NCI-H82 (cell line): ENCODE measurements around the gene CACHD1.
A peak's percentile ranks its signal among the peaks of the same experiment; 100 is the strongest.
"Not testable (repeated sequence)": the region's sequence is repeated elsewhere in the genome, so short reads cannot be mapped to it uniquely, and the experiment has no call there.

ENCODE experiments used
- DNase-seq: peaks from one replicate; lab custom pipeline; 2025; lab: John Stamatoyannopoulos, UW

Gene CACHD1

DNA sequence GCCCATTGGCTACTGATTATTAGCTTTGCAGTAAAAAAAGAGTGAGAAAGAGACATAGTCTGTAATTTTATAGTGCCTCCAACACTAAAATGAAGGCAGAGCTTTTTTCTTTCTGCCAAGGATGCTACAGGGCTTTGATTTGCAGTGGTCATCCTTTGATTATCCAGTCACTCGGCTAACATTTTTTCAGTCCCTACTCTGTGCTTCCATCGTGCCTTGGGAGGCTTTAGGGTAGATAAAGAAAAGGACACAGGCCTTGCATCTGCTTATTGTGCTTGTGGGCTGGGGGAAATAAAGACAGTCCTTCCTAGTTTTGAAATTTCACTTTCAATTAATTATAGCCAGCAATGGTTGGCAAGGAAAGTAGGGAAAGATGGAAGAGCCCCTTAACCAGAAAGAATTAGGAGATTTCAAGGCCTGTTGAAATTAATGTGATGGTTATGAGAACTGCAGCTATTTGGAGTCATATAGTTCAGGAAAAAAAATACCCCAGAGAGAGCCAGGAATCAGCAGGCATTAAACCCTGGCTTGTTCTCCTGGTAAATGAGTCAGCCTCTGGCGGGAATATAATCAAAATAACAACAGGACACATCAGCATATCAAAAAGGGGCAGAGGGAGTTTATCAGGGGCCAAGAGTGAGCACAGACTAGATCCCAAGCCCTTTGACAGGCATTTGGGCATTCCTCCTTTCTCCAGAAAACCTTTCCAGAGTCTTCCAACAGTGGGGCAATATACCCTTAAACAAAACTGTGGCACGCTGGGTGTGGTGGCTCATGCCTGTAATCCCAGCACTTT lies 27.4 kb downstream of the CACHD1 start:
- DNase-seq: no peak

DNA sequence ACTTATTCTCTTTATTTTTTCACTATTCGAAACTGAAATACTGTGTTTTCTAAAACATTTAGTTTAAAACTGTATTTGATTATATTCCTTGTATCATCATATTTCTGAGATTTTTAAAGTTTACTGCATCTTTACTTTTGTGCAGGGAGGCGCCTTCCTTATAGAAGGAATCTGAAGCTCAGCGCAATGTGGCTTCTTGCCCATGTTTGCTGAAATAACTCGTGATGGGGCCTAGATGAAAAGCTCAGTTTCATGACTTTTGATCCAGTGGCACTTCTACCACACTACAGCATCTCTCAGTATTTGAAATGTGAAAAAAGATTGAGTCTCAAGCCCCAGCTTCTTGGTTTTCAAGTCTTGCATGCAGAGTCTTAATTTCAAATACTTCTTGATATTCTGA lies 28.4 kb downstream of the CACHD1 start:
- no peak for DNase-seq

DNA sequence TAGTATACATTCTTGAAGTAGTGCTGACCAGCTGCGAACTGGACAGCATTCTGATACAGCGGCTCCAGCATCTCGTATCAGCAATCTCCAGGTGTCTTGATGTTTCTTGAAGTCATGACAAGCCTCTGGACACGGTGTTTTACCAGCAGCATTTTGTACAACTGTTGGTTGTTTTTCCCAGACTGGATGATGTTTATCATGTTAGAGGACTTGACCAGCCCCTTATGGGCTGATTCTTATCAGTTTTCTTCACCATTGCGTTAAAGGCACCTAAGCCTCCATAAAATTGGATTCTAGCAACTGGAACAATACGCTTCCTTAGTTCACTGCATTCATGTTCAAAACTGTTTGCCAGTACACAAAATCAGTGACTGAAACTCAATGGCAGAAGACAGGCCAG lies 29.1 kb downstream of the CACHD1 start:
- no peak for DNase-seq

DNA sequence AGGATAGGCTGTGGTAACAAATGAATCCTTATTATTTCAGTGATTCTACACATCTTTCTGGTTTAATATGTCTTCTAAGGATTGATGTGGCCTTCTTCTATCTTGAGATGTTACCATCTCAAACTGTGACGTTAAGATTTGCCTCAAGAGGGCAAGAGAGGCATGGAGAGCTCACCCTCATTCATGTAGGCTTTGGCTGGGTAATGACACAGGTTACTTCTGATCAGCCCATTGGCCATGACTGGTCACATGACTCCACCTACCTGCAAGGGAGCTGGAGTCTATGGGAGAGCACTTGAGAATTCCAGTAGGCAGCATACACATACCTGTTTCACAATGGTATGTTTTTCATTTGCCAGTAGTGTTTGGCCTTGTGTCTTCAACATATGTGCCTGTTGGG lies 30.0 kb downstream of the CACHD1 start:
- DNase-seq: peak; percentile 32

DNA sequence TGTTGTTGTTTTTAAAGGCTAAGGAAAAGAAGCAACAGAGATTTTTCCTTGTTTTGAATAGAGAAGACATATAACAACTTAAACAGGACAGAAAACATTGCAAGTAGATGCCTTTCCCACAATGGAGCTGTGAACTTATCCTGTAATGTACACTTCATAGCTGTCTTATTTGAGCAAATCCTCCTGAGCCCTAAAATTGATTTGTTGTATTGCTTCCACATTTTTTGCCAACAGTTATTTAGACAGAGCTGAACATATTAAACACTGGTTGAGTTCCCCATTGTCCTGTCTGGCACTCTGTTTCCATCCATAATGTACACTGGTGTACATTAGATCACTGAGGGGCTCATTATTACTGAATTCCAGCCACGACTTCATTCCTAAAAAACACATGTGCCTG lies 32.2 kb downstream of the CACHD1 start:
- no peak for DNase-seq

DNA sequence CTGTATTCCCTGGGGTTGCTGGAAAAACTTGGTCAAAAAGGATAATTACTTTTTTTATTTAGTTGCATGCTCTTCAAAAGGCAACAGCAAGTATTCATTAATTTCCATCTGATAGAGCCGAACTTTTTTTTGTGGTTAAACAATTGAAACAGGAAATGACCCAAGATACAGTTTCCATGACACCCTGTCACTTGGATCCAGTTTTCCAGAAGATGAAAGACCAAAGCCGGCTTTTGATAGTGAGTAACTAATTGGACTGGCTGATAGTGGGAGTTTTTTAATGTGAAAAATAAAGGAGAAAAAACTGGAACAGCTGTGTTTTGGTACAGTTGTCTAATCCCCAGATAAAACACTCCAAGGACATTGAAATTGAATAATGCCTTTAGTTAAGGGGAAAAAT lies 33.0 kb downstream of the CACHD1 start:
- DNase-seq: no peak

DNA sequence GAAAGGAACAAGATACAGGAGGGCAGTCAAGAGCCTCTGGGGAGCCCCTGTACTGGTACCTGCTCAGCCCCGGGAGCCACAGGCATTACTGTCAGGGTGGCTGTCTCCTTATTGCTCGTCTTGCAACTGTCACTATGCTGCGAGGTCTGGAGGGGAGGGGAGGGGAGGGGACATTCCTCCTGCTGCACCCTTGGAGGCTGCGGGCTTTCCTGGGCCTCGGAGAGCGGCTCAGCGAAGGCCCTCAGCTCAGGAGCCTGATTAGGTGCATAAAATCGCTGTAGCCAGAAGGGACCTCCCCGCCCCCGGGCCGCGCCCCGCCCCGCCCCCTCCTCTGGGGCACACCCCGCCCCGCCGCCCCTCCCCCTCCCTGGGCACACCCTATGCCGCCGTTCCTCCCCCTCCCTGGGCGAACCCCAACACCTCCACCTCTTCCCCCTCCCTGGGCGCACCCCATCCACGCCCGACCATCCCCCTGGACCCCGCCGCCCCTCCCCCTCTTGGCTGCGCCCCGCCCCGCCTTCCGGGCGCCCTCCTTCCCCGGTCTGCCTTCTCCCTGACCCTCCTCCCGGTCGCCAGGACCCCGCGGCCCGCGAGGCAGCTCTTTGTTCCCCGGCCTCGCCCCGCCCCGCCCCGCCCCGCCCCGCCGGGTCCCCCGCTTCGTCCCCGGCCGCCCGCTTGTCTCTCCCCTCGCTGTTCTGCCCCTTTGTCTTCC lies 35.5 kb downstream of the CACHD1 start:
- DNase-seq: peak; percentile 93

DNA sequence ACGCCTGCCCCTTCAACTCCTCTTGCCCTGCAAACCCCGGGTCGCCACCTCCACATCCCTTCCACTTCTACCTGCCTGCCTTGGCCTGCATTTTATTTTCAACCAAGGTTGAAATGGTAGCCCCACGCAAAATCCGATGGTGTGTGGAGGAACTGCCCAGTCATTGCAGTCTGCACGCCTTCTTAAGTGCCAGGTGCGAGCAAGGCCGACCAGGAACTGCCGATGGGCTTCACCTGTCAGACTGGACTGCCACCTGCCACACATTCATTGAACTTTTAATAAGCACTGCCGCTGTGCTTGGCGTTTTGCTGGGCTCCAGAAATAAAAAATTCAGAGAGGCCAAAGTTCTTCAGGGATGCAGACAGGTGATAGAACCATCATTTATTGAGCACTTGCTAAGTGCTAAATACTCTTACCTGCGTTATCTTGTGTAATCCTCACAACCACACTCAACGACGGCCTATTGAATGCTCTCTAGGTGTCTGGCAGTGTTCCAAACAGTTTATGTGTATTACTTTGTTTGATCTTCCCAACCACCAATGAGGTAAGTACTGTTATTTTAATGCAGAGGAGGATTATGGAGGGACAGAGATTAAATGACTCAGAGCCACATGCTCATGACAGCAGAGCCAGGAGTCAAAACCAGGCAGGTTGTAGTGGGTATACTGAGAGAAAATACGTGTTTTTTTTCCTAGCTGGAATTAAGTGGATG lies 36.2 kb downstream of the CACHD1 start:
- peak; percentile 98 for DNase-seq

DNA sequence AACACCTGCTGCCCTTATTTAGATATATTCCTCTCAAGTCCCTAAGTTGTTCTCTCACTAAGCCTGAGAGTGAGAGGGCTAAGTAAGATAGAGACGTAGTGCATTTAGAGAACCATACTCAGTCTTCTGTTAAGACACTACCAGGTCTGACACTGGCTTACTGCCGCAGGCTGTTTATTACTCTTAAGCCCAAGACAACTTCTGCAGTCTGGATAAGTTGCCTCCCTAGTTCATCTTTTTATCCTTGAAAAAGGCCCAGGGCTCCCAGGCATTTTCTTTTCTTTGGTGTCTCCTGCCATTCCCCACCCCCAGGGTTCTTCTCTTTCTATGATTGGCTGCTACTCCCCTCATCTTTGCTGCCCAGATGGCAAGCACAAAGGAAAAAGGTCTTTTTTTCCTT lies 38.7 kb downstream of the CACHD1 start:
- peak; percentile 58 for DNase-seq

DNA sequence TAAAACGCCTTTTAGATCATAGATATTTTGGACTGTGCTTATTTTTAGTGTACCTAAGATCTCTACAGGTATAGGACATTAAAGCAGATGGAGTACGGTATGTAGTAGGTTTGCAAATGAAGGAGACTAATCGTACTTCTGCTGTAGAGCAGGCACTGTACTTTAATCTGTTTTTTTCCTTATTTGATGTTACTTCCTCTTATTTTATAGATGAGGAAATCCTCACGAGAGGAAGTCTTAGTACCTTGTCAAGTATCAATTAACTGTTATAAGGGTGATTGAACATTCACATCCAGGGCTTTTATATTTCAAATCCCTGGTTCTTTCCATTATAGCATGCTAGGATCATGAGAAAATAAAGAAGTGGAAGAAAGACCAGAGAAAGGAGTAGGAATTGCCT lies 41.1 kb downstream of the CACHD1 start:
- DNase-seq: no peak

DNA sequence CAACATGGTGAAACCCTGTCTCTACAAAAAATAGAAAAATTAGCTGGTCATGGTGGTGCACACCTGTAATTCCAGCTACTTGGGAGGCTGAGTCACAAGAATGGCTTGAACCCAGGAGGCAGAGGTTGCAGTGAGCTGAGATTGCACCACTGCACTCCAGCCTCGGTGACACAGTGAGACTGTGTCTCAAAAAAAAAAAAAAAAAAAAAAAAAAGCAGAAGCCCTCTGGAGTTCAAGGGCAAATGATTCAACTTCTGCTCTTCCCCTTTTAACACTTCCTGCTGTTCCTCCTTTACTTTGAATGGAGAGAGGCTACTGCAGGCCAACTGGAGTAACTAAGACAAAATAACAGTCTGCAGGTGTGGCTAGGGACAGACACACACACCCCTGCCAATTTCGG lies 42.3 kb downstream of the CACHD1 start:
- DNase-seq: not testable (repeated sequence)

DNA sequence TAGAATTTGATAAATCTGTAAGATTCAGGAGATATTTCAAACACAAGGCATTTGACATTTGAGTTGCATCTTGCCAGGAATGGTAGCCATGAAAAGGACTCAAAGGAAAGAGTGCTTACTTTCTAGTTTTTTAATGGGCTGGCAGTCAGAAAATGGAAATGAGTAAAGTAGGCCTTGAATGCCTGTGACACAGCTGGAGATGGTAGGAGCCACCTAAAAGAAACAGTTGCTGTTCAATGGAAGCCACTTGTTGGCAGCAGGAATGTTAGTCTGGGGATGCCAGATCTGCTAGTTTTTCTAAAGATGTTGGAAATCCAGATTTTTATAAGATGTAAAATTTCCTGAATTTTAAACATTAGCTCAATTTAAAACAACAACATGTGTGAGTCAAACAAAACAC lies 43.6 kb downstream of the CACHD1 start:
- DNase-seq: peak; percentile 18

DNA sequence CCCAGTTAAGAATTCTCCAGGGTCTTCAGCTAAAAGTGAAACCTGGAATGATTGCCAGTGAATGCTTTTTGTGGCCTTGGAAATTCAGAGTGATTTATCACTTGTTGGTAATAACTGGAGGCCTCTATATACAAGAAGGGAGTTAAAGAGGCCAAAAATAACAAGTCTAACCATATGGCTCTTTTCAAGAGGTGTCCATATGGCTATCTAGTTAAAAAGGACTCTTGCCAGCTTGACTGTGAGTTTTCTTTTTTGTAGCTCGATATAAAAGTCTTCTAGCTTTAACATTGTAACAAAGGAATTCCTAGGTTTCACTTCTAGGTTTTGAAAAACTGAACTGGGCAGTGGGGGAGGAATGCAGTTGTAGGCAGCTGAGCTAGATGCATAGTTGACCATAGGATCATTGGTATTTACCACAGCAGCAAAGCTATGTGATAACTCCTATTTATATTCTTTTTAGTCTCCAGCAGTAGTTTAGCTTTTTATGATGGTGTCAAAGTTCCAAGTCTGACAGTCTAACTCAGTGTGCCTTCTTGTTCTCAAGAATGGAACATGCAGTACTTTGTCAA lies 44.4 kb downstream of the CACHD1 start:
- DNase-seq: peak; percentile 51

DNA sequence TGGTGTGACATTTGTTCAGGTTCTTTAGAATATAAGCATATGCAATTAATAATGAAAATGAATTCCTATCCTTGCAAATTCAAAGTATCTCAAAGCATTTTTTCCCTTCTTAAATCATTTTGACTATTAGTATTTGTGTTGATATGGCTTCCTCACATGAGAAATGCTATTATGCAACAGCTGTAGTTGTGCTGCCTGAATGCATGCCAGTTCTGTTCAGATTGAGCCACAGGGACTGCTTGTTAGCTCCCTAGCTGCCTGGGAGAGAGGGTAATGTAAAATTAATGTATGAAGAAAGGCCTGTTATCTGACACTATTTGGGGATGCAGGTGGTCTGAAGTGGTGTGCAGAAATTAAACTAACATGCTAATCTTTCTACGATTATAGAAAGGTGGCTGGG lies 45.5 kb downstream of the CACHD1 start:
- DNase-seq: peak; percentile 13

DNA sequence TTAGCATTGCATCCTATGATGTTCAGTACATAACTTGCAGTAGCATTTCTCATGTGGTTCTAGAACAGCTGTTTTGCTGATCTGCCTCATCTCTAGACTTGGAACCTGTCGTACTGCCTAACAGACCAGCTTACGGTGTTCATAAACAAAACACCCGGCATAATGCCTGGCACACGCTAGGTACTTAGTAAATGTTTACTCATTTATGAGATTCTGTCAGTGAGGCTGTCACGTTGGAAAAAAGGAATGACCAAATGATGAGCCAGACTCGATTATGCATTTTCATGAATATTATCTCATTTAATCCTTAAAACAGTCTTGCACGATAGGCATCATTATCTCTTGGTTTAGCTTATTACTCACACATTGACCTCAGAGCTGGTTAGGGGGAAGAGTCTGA lies 46.4 kb downstream of the CACHD1 start:
- DNase-seq: no peak

DNA sequence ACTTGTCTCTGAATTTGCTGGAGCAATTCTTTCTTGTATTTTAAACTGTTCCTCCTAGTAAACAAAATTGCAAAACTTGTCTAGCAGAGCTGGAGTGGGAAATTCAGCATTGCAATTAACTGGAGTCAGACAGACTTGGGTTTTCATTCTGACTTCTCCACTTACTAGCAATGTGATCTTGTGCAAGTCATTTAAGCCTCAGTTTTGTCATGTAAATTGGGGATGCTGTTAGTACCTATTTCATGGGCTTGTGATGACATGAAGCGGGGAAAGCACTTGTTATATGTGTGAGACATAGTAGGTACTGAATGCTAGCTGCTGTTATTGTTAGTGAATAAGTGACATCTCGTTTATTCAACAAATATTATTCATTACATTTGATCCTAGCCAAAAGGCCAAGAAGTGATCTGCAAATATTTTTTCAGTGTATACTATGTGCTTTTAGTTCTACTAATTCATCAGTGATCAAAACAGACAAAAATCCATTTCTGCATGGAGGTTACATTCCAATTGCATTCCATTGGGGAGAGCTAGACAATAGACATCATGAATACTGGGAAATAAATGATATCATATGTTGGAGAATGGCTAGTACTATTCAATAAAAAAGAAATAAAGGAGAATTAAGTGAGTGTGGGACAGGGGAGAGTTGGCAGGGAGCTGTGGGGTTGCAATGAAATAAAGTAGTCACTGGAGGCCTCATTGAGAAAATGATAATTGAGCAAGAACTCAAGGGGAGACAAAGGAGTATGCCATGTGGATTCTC lies 47.1 kb downstream of the CACHD1 start:
- no peak for DNase-seq

DNA sequence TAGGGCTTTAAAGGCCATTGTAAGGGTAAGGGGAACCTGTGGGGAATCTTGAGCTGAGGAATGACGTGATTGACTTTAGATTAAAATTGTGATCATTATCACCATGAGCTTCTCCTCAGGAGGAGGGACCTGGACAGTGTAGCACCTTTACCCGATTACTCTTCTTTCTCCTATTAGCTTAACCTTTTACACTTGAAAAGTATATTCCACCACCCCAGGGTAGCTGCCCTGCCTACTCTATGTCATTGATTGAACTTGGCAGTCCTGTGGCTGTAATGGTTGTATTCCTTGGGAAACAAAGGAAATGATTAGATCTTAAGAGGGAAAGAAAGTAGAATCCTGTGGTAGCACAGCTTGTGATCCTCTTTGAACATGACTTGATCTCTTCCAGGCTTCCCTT lies 47.7 kb downstream of the CACHD1 start:
- no peak for DNase-seq

DNA sequence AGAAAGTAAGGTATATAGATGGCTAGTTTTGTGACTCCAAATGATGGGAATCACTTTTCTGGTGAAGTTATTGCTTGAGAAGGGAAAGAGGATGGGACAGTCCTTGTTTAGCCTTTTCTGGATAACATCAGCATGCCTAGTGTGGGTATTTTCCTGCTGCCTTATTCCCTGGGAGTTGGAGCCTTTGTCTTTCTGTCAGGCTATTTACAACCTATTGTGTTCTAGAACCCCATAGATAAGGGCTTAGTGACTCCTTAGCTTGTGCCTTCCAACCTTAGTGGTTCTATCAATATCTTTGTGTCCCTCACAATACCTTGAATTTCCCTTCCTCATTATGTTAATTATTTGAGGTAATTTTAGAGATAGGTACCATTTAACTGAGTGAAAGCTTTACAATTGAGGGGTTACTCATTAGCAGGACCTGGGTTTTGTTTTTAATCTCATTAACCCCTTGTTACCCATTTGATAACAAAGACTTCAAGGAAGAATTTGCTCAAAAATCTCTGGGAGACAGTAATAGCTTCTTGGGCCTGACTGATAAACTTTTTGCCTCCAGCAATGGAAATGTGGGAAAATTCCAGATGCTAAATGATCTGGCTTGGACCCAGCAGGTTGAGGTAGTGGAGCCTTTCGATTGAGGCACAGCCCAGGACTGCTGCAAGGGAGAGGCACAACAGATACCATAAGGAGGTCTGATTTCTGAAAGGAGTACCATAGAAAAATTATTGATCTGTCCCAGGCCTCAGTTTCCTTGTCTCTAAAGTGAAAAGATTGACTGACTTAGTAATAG lies 49.0 kb downstream of the CACHD1 start:
- DNase-seq: no peak

DNA sequence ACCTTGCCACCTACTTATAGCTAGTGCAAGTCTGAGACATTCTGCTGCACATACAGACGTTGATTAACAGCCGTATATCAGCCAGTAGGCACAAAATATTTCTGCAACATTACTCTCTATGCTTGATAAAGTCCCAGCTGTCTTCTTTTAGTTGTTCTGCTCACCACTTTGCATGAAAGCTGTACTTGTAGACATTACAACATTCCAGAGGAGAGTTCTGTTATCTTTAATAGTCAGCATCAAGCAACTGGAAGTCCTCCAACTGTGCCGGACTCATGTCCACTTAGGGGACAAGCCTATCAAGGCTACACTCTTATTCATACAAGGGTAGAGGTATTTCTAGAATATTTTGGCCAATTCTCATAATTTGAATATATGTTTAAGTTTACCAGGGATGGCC lies 50.0 kb downstream of the CACHD1 start:
- DNase-seq: no peak

DNA sequence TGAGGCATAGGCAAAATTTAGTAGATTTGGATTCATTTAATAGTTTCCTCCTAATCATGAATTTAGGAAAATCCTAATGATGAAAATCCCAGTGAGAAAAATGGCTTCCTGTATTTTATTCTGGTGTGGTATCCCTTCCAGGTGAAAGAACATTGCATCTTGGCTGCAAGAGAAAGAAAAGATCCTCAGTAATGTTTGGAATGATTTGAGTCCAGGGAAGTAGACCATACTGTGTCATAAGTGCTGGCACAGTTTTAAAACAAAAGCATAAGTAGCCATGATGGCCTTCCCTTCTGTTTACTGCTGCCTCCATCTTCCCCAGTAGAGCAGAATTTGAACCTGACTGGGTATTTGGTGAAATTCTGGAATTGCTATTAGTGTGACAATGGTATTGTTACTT lies 52.8 kb downstream of the CACHD1 start:
- no peak for DNase-seq
